ENCODE measurements around the gene TMBIM4. TPM values are rescaled to one million over a fixed set of nuclear protein-coding genes. Genes with fewer than 3 reads are reported as not detected.
A peak's percentile ranks its signal among the peaks of the same experiment; 100 is the strongest.

TMBIM4 gene
- total and polyA plus RNA-seq, 10 of the 15 experiments (the other 5 are each of a cell fraction or from before 2014, with no cell fraction given), result 38.8 to 341 (median 82.8) TPM

- TF ChIP-seq E4F1 (IDR thresholded peaks at IDR 0.05; ENCODE audit: borderline replicate concordance, partially characterized antibody), result no peak
- no peak for TF ChIP-seq SIN3A (IDR thresholded peaks at IDR 0.05; ENCODE audit: low read depth, low read length)
- TF ChIP-seq RAD51 (IDR thresholded peaks at IDR 0.05), result no peak
- TF ChIP-seq ZNF217 (IDR thresholded peaks at IDR 0.05), result no peak
These were observed 37.4 kb downstream of the TMBIM4 start (continued) for GRCh38 chr12:66132408-66132807.

- Histone ChIP-seq H2AFZ (ENCODE audit: control insufficient read depth, low read depth, low read length) (peak overlapping the region; percentile 70), H3K27me3 (replicated peaks in 1 of 2; ENCODE audit: control insufficient read depth in 2 of 2, insufficient read depth in 2 of 2, low read length in 1 of 2) (no peaks in the 10 kb centered on the region), H3K27ac (ENCODE audit: control insufficient read depth, insufficient read depth) (peak overlapping the region; percentile 88), H3K36me3 (ENCODE audit: control insufficient read depth in 2 of 2, insufficient read depth in 2 of 2, low read length in 1 of 2) (peaks cover 0 to 11% of the 10 kb centered on the region in 2 experiments; a peak in 2 of 4 replicates), H4K20me1 (ENCODE audit: control insufficient read depth, insufficient read depth) (no peaks in the 10 kb centered on the region), H3K4me2 (ENCODE audit: control insufficient read depth, insufficient read depth) (peak overlapping the region; percentile 77), H3K4me1 (ENCODE audit: control insufficient read depth, insufficient read depth, low read length) (peaks cover 9% of the 10 kb centered on the region), H3K9me3 (replicated peaks; ENCODE audit: control insufficient read depth, insufficient read depth, low read length) (no peaks in the 10 kb centered on the region; the same call in 2 of the 3 replicates), H3K79me2 (ENCODE audit: control insufficient read depth, insufficient read depth, low read length) (peaks cover 45% of the 10 kb centered on the region), H3K4me3 (peak overlapping the region; percentile 92), H3K9ac (ENCODE audit: control insufficient read depth, insufficient read depth, low read length) (peak overlapping the region; percentile 97)
- SMC1A ChIA-PET (ENCODE audit: uncharacterized antibody, unreplicated experiment), result interaction anchor here (0.7 to 2.5 kb wide), 18 partner anchors 9 to 552 kb away, joined by 3 to 16 read pairs (median 3); partner anchors contain the start of genes HELB, IRAK3 and TMBIM4
- in situ Hi-C loops (cut with MboI) (no loop called here), intact Hi-C loops (cut with micrococcal nuclease; ENCODE audit: unreplicated experiment) (no loop called here)
- RAD21 ChIA-PET (ENCODE audit: unreplicated experiment), result interaction anchor here (0.7 to 1.9 kb wide), 10 partner anchors 9 to 139 kb away, joined by 3 to 9 read pairs (median 4); partner anchors contain the start of gene TMBIM4
- FAIRE-seq, result peak; percentile 78
- DNase-seq (ENCODE audit: low read depth, low spot score), result no peak
- TSS peak; percentile 90 for BruUV-seq (replicated peaks)
- WGBS (ENCODE audit: insufficient coverage, insufficient replicate concordance, low lambda C conversion rate, missing lambda C conversion rate), result 2% methylated on average over 11 of the region's 11 CpGs
- ATAC-seq, result peak; percentile 19; the same call in 2 of the 3 replicates
- POLR2A ChIA-PET, result interaction anchor here (0.9 to 1.7 kb wide), 8 partner anchors 8 to 171 kb away, joined by 3 to 12 read pairs (median 4); partner anchors contain the start of genes HELB and TMBIM4
- CTCF ChIA-PET, result interaction anchor here (0.6 to 1.9 kb wide), 12 partner anchors 11 to 529 kb away, joined by 3 to 9 read pairs (median 3); partner anchors contain the start of genes HELB and TMBIM4
- TF ChIP-seq ELK1 (IDR thresholded peaks at IDR 0.05; ENCODE audit: low read depth, low read length) (no peak), SMAD5 (IDR thresholded peaks at IDR 0.05; ENCODE audit: low read depth) (no peak), MXI1 (IDR thresholded peaks at IDR 0.05; ENCODE audit: low read depth, low read length) (no peak), IRF3 (IDR thresholded peaks at IDR 0.05) (no peak), TCF7 (IDR thresholded peaks at IDR 0.05; ENCODE audit: borderline replicate concordance) (no peak), CBX5 (IDR thresholded peaks at IDR 0.05; ENCODE audit: low read depth) (no peak), MLLT1 (IDR thresholded peaks at IDR 0.05) (no peak), ZZZ3 (IDR thresholded peaks at IDR 0.05; ENCODE audit: control insufficient read depth, insufficient read length, low read depth) (no peak), PBX3 (IDR thresholded peaks at IDR 0.05; ENCODE audit: insufficient replicate concordance, low read depth, low read length) (no peak)
These were observed 38.6 kb downstream of the TMBIM4 start for GRCh38 chr12:66131067-66131688.

All from GM12878 (cell line).